T-cell (primary cell): Measurements from ENCODE around the gene RNASE12. TPM values are rescaled to one million over a fixed set of nuclear protein-coding genes. Genes with fewer than 3 reads are reported as not detected.

ENCODE experiments used
- ATAC-seq, 4 experiments: fragments of 200-7000 bp in 3 of 4; fragments of 150-1000 bp in 1 of 4; cut with Tn5 transposase; replicated peaks in 1 of 4; 1 replicate in 3 of 4; 2 replicates in 1 of 4; pipeline ENCODE4 v1.10.0; 2021; ENCODE audit warnings: moderate library complexity in 3 of 4, mild to moderate bottlenecking in 2 of 4, moderate number of reproducible peaks in 1 of 4
- CTCF ChIA-PET, 2 donors: fragments of 300-600 bp; sonication (Branson Sonifier 250); formaldehyde crosslinking; loops; one replicate each; lab custom pipeline; 2022; ENCODE audit warnings: antibody characterized with exemption in 2 of 2; lab: Charles Lee
- POLR2A ChIA-PET, 2 donors: fragments of 300-600 bp; sonication (Branson Sonifier 250); formaldehyde crosslinking; loops; one replicate each; lab custom pipeline; 2022; ENCODE audit warnings: antibody characterized with exemption in 2 of 2; lab: Charles Lee
- DNase-seq, 35 experiments: peaks; one replicate each; pipeline versions ENCODE4 v3.0.0 to v3.0.0-alpha.2; 2013 to 2023
- H3K27ac ChIP-seq: one replicate; pipeline ENCODE4 v1.5.1; 2013; ENCODE audit warnings: low read length
- H3K27me3 ChIP-seq, 2 experiments: replicated peaks in 1 of 2; 1 replicate in 1 of 2; 2 replicates in 1 of 2; pipeline versions ENCODE4 v1.6.1 to v1.7.0; 2013; ENCODE audit warnings: low read length in 1 of 2, mixed read lengths in 1 of 2; ENCODE audit not compliant: control insufficient read depth in 2 of 2, insufficient read depth in 2 of 2; ENCODE audit errors: extremely low read depth in 1 of 2
- H3K36me3 ChIP-seq, 2 donors: 1 replicate in 1 of 2; 2 replicates in 1 of 2; pipeline versions ENCODE4 v1.6.1 to v1.7.0; 2013; ENCODE audit warnings: low read length in 1 of 2; ENCODE audit not compliant: control insufficient read depth in 2 of 2, insufficient read depth in 1 of 2; ENCODE audit errors: extremely low read depth in 1 of 2
- H3K4me1 ChIP-seq, 2 experiments: 1 replicate in 1 of 2; 2 replicates in 1 of 2; pipeline versions ENCODE4 v1.6.1 to v1.7.0; 2013; ENCODE audit warnings: low read length in 2 of 2, mixed read lengths in 1 of 2; ENCODE audit not compliant: insufficient read depth in 2 of 2, control insufficient read depth in 1 of 2; ENCODE audit errors: extremely low read depth in 1 of 2
- H3K4me3 ChIP-seq, 2 donors: 1 replicate in 1 of 2; 2 replicates in 1 of 2; pipeline versions ENCODE4 v1.5.1 to v1.7.0; 2013; ENCODE audit warnings: mild to moderate bottlenecking in 2 of 2, low read length in 1 of 2, moderate library complexity in 1 of 2; ENCODE audit not compliant: control insufficient read depth in 1 of 2; ENCODE audit errors: extremely low read depth in 1 of 2
- H3K9me3 ChIP-seq: 2 replicates; pipeline ENCODE4 v1.7.0; 2013
- H3K27ac Mint-ChIP-seq, 2 donors: one replicate each; pipeline ENCODE4 v1.8.0; 2020 to 2021; ENCODE audit warnings: mild to moderate bottlenecking in 2 of 2, mixed read lengths in 2 of 2
- H3K27me3 Mint-ChIP-seq, 2 donors: one replicate each; pipeline ENCODE4 v1.8.0; 2021 to 2022; ENCODE audit warnings: mixed read lengths in 2 of 2
- H3K36me3 Mint-ChIP-seq: one replicate; pipeline ENCODE4 v1.8.0; 2021; ENCODE audit warnings: mixed read lengths
- H3K4me1 Mint-ChIP-seq, 3 donors: one replicate each; pipeline ENCODE4 v1.8.0; 2020 to 2022; ENCODE audit warnings: mixed read lengths in 3 of 3, mild to moderate bottlenecking in 1 of 3
- H3K4me3 Mint-ChIP-seq, 3 donors: one replicate each; pipeline ENCODE4 v1.8.0; 2020 to 2022; ENCODE audit warnings: mild to moderate bottlenecking in 3 of 3, mixed read lengths in 3 of 3, moderate library complexity in 3 of 3
- H3K9me3 Mint-ChIP-seq, 3 donors: one replicate each; pipeline ENCODE4 v1.8.0; 2020 to 2022; ENCODE audit warnings: mixed read lengths in 3 of 3
- WGBS: methylation state at CpG from one replicate; pipeline ENCODE4 v1.1.5; 2013; ENCODE audit warnings: missing lambda C conversion rate; ENCODE audit not compliant: insufficient coverage; 5-methylcytosine and 5-hydroxymethylcytosine counted together
- total RNA-seq, 35 experiments: library from RNA in 6 of 35; stranded (reverse) in 6 of 35; fragments of 120-200 nt in 1 of 35; gene quantifications; one replicate each; pipeline versions ENCODE4 v1.2.1 to v1.2.4 and lab custom pipeline; 2013 to 2026

Gene RNASE12, protein sequence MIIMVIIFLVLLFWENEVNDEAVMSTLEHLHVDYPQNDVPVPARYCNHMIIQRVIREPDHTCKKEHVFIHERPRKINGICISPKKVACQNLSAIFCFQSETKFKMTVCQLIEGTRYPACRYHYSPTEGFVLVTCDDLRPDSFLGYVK
- not detected for total RNA-seq
- total RNA-seq (2013): not detected
- 0 reads per million in 29 experiments for total RNA-seq (lab: John Stamatoyannopoulos, UW)

- no peaks in the 10 kb centered on the region for H3K36me3 ChIP-seq
- CTCF ChIA-PET: no interaction called here
- H3K4me3 ChIP-seq: no peak within 1 kb of the TSS
- DNase-seq (no peak), ATAC-seq (no peak)
- Mint-ChIP-seq H3K4me1 (peaks cover 4 to 11% (median 5%) of the 10 kb centered on the region in 3 donors), H3K4me3 (no peak within 1 kb of the TSS), H3K36me3 (no peaks in the 10 kb centered on the region), H3K27ac (no peak within 1 kb of the TSS), H3K9me3 (peaks cover 0 to 3% (median under 1%) of the 10 kb centered on the region in 3 donors), H3K27me3 (peaks cover 7 to 20% of the 10 kb centered on the region in 2 donors)
- H3K9me3 ChIP-seq: no peaks in the 10 kb centered on the region
- no peak within 1 kb of the TSS for H3K27ac ChIP-seq
- H3K27me3 ChIP-seq: peaks cover 0 to 6% of the 10 kb centered on the region in 2 experiments
- no peaks in the 10 kb centered on the region for H3K4me1 ChIP-seq
- WGBS: 82% methylated on average over 4 of the region's 4 CpGs
- POLR2A ChIA-PET: interaction anchor here in 1 of 2 donors (0.5 kb wide), 1 partner anchor 110 kb away, joined by 3 read pairs; no protein-coding TSS in a partner anchor
Observed at GRCh38 chr14:20591235-20591634, at the start of gene RNASE12. RNASE12 (minus strand) TSS chr14:20591376; CDS start chr14:20590723, 653 bp downstream.

- Histone ChIP-seq H3K9me3 (no peaks in the 10 kb centered on the region), H3K4me1 (peaks cover 12 to 38% of the 10 kb centered on the region in 2 experiments), H3K27me3 (peaks cover 14 to 26% of the 10 kb centered on the region in 2 experiments), H3K36me3 (no peaks in the 10 kb centered on the region), H3K27ac (peak overlapping the region; percentile 28), H3K4me3 (peak overlapping the region; percentile 45 to 70)
- POLR2A ChIA-PET: no interaction called here
- 11% methylated on average over 30 of the region's 45 CpGs for WGBS
- DNase-seq (peak in 25 of 35 experiments; percentile 34 to 77 (median 53)), ATAC-seq (peak; percentile 36 to 57 (median 48))
- Mint-ChIP-seq H3K27me3 (peaks cover 10 to 47% of the 10 kb centered on the region in 2 donors), H3K36me3 (no peaks in the 10 kb centered on the region), H3K4me1 (peaks cover 38 to 51% (median 46%) of the 10 kb centered on the region in 3 donors), H3K27ac (peak overlapping the region; percentile 65 to 75), H3K4me3 (peak overlapping the region; percentile 75 to 79 (median 79)), H3K9me3 (peaks cover 0 to 7% (median 0%) of the 10 kb centered on the region in 3 donors)
- CTCF ChIA-PET: interaction anchor here in 1 of 2 donors (1.4 to 3.1 kb wide), 2 partner anchors 20 to 48 kb away, joined by 3 to 21 read pairs; no protein-coding TSS in a partner anchor
Observed at GRCh38 chr14:20632831-20633691, 41.9 kb upstream of the RNASE12 start.

DNA sequence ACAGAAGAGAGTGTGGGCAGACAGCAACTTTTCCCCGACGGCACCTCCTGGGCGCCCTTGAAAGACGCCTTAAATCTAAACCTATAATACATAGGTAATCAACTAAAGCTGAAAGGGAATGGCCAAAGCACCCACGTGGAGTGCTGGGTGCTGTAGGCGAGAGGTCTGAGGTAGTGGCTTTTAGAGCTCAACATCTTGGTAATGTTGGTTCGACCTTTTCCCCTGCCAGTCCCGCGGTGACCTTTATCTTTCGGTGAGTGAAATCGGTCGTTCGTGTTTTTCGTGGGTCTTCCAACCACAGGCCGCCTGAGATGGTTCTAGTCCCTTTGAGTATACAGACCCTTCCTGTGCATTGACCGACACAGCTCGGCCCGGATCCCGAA, 41.3 kb upstream of the RNASE12 start:
- H3K36me3 Mint-ChIP-seq: no peaks in the 10 kb centered on the region
- Histone ChIP-seq H3K4me1 (peaks cover 12 to 38% of the 10 kb centered on the region in 2 experiments), H3K9me3 (no peaks in the 10 kb centered on the region), H3K4me3 (peak overlapping the region; percentile 45 to 70), H3K27me3 (peaks cover 19 to 26% of the 10 kb centered on the region in 2 experiments), H3K36me3 (no peaks in the 10 kb centered on the region), H3K27ac (no peak overlapping the region)
- WGBS: 0% methylated on average over 13 of the region's 19 CpGs
- ChIA-PET POLR2A (interaction anchor here in 1 of 2 donors (2.0 kb wide), 1 partner anchor 19 kb away, joined by 6 read pairs; no protein-coding TSS in a partner anchor), CTCF (interaction anchor here in 1 of 2 donors (1.4 to 3.1 kb wide), 2 partner anchors 19 to 49 kb away, joined by 3 to 21 read pairs; no protein-coding TSS in a partner anchor)
- peak overlapping the region; percentile 75 to 79 (median 79) for H3K4me3 Mint-ChIP-seq
- peaks cover 11 to 53% of the 10 kb centered on the region in 2 donors for H3K27me3 Mint-ChIP-seq
- DNase-seq: no peak
- ATAC-seq: peak in 2 of 4 experiments; percentile 4 to 10
- H3K9me3 Mint-ChIP-seq: peaks cover 0 to 7% (median 0%) of the 10 kb centered on the region in 3 donors
- peaks cover 44 to 58% (median 52%) of the 10 kb centered on the region in 3 donors for H3K4me1 Mint-ChIP-seq
- peak overlapping the region; percentile 65 to 75 for H3K27ac Mint-ChIP-seq

GRCh38 chr14:20631880-20632389, 40.8 kb upstream of the RNASE12 start:
- ChIA-PET CTCF (interaction anchor here in 1 of 2 donors (1.4 to 3.1 kb wide), 2 partner anchors 19 to 49 kb away, joined by 3 to 21 read pairs; no protein-coding TSS in a partner anchor), POLR2A (interaction anchor here in 1 of 2 donors (2.0 kb wide), 1 partner anchor 19 kb away, joined by 6 read pairs; no protein-coding TSS in a partner anchor)
- H3K4me1 ChIP-seq: peaks cover 12 to 40% of the 10 kb centered on the region in 2 experiments
- H3K4me3 ChIP-seq: peak overlapping the region; percentile 45 to 70
- H3K4me1 Mint-ChIP-seq: peaks cover 49 to 63% (median 57%) of the 10 kb centered on the region in 3 donors
- no peaks in the 10 kb centered on the region for H3K9me3 ChIP-seq
- 6% methylated on average over 9 of the region's 18 CpGs for WGBS
- ATAC-seq (peak in 2 of 4 experiments; percentile 9 to 14), DNase-seq (peak in 1 of 35 experiments; percentile 26)
- H3K9me3 Mint-ChIP-seq: peaks cover 0 to 7% (median 0%) of the 10 kb centered on the region in 3 donors
- peaks cover 19 to 26% of the 10 kb centered on the region in 2 experiments for H3K27me3 ChIP-seq
- H3K27ac ChIP-seq: no peak overlapping the region
- H3K36me3 ChIP-seq: no peaks in the 10 kb centered on the region
- H3K36me3 Mint-ChIP-seq: no peaks in the 10 kb centered on the region
- H3K4me3 Mint-ChIP-seq: peak overlapping the region; percentile 75 to 79 (median 79)
- peaks cover 11 to 58% of the 10 kb centered on the region in 2 donors for H3K27me3 Mint-ChIP-seq
- no peak overlapping the region for H3K27ac Mint-ChIP-seq

- H3K36me3 ChIP-seq: no peaks in the 10 kb centered on the region
- no peaks in the 10 kb centered on the region for H3K9me3 ChIP-seq
- H3K27me3 ChIP-seq: peaks cover 24 to 30% of the 10 kb centered on the region in 2 experiments
- ATAC-seq (peak in 2 of 4 experiments; percentile 12 to 38), DNase-seq (peak in 21 of 35 experiments; percentile 26 to 72 (median 42))
- H3K27ac Mint-ChIP-seq: peak overlapping the region; percentile 72 to 82
- H3K36me3 Mint-ChIP-seq: no peaks in the 10 kb centered on the region
- H3K4me3 Mint-ChIP-seq: peak overlapping the region; percentile 75 to 80 (median 79)
- POLR2A ChIA-PET: interaction anchor here in 1 of 2 donors (0.7 to 2.0 kb wide), 2 partner anchors 18 to 32 kb away, joined by 3 to 6 read pairs; no protein-coding TSS in a partner anchor
- H3K27me3 Mint-ChIP-seq: peaks cover 11 to 61% of the 10 kb centered on the region in 2 donors
- CTCF ChIA-PET: interaction anchor here (0.5 to 3.1 kb wide), 7 partner anchors 18 to 52 kb away, joined by 3 to 21 read pairs (median 3); no protein-coding TSS in a partner anchor
- peaks cover 55 to 70% (median 64%) of the 10 kb centered on the region in 3 donors for H3K4me1 Mint-ChIP-seq
- peaks cover 0 to 7% (median 0%) of the 10 kb centered on the region in 3 donors for H3K9me3 Mint-ChIP-seq
- peak overlapping the region; percentile 1 for H3K27ac ChIP-seq
- H3K4me1 ChIP-seq: peaks cover 12 to 46% of the 10 kb centered on the region in 2 experiments
- peak overlapping the region; percentile 45 to 70 for H3K4me3 ChIP-seq
- WGBS: 12% methylated on average over 2 of the region's 19 CpGs
Observed at GRCh38 chr14:20631023-20631879, 40.1 kb upstream of the RNASE12 start.
